ENCODE data around the gene MELK.

MELK gene

DNA sequence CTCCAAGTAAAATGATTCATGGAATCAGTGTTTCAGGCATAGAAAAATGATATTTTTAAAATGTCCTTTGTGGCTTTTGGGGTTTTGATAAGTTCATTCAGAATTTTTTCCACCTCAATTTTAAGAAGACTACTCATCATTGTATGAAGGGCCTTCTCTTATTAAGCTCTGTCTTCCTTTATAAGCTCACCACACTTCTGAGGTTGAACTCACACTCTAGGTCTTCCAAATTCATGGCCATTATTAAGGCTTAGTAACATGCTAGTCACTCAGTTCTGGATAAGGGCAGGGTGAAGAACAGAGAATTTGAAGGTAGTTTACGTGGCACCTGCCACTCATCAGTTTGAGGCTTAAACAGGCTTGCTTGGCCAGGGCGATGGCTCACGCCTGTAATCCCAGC, 4.2 kb downstream of the MELK start:
- H3K27ac ChIP-seq (ENCODE audit: low read depth, low read length) = no peak overlapping the region
- WGBS = 94% methylated on average over 3 of the region's 3 CpGs
- H3K9ac ChIP-seq (ENCODE audit: low read depth, low read length) = no peak overlapping the region
- H3K4me3 ChIP-seq (ENCODE audit: low read length) = no peak overlapping the region
- H3K36me3 ChIP-seq (ENCODE audit: insufficient read depth, low read length) = peaks cover 16% of the 10 kb centered on the region; the same call in 1 of the 2 replicates
- no peaks in the 10 kb centered on the region for H3K9me3 ChIP-seq (ENCODE audit: insufficient read depth, low read depth, low read length)
- peaks cover 9% of the 10 kb centered on the region; the same call in 1 of the 2 replicates for H3K4me1 ChIP-seq (ENCODE audit: insufficient read depth, low read length)
- no peaks in the 10 kb centered on the region for H3K27me3 ChIP-seq (ENCODE audit: insufficient read depth, low read length)

GRCh38 chr9:36584620-36585460, 12.1 kb downstream of the MELK start:
- Histone ChIP-seq H3K36me3 (ENCODE audit: insufficient read depth, low read length) (peaks cover 51% of the 10 kb centered on the region), H3K4me1 (ENCODE audit: insufficient read depth, low read length) (no peaks in the 10 kb centered on the region)
- WGBS = 88% methylated on average over 4 of the region's 7 CpGs

GRCh38 chr9:36590231-36590630, 17.5 kb downstream of the MELK start:
- no peak overlapping the region for H3K9ac ChIP-seq (ENCODE audit: low read depth, low read length)
- no peak overlapping the region for H3K27ac ChIP-seq (ENCODE audit: low read depth, low read length)
- WGBS = 97% methylated on average over 1 of the region's 1 CpG
- H3K36me3 ChIP-seq (ENCODE audit: insufficient read depth, low read length) = peaks cover 76% of the 10 kb centered on the region
- no peaks in the 10 kb centered on the region for H3K27me3 ChIP-seq (ENCODE audit: insufficient read depth, low read length)
- H3K9me3 ChIP-seq (ENCODE audit: insufficient read depth, low read depth, low read length) = no peaks in the 10 kb centered on the region
- no peaks in the 10 kb centered on the region for H3K4me1 ChIP-seq (ENCODE audit: insufficient read depth, low read length)
- no peak overlapping the region for H3K4me3 ChIP-seq (ENCODE audit: low read length)

More at GRCh38 chr9:36584620-36585460, 12.1 kb downstream of the MELK start:
- no peak overlapping the region for H3K4me3 ChIP-seq (ENCODE audit: low read length)
- H3K27me3 ChIP-seq (ENCODE audit: insufficient read depth, low read length) = no peaks in the 10 kb centered on the region
- no peaks in the 10 kb centered on the region for H3K9me3 ChIP-seq (ENCODE audit: insufficient read depth, low read depth, low read length)
- H3K27ac ChIP-seq (ENCODE audit: low read depth, low read length) = no peak overlapping the region; the same call in 1 of the 2 replicates
- no peak overlapping the region for H3K9ac ChIP-seq (ENCODE audit: low read depth, low read length)

- no peaks in the 10 kb centered on the region for H3K4me1 ChIP-seq (ENCODE audit: insufficient read depth, low read length)
- H3K27ac ChIP-seq (ENCODE audit: low read depth, low read length) = no peak overlapping the region
- 97% methylated on average over 4 of the region's 4 CpGs for WGBS
- H3K36me3 ChIP-seq (ENCODE audit: insufficient read depth, low read length) = peaks cover 87% of the 10 kb centered on the region
- H3K4me3 ChIP-seq (ENCODE audit: low read length) = no peak overlapping the region
- H3K9me3 ChIP-seq (ENCODE audit: insufficient read depth, low read depth, low read length) = no peaks in the 10 kb centered on the region
- no peak overlapping the region for H3K9ac ChIP-seq (ENCODE audit: low read depth, low read length)
- H3K27me3 ChIP-seq (ENCODE audit: insufficient read depth, low read length) = no peaks in the 10 kb centered on the region
These were observed 20.3 kb downstream of the MELK start for GRCh38 chr9:36592801-36593583.

GRCh38 chr9:36594213-36594612, 21.5 kb downstream of the MELK start:
- Histone ChIP-seq H3K27me3 (ENCODE audit: insufficient read depth, low read length) (no peaks in the 10 kb centered on the region), H3K9me3 (ENCODE audit: insufficient read depth, low read depth, low read length) (no peaks in the 10 kb centered on the region), H3K36me3 (ENCODE audit: insufficient read depth, low read length) (peaks cover 95% of the 10 kb centered on the region), H3K27ac (ENCODE audit: low read depth, low read length) (no peak overlapping the region), H3K9ac (ENCODE audit: low read depth, low read length) (no peak overlapping the region), H3K4me1 (ENCODE audit: insufficient read depth, low read length) (no peaks in the 10 kb centered on the region), H3K4me3 (ENCODE audit: low read length) (no peak overlapping the region)
- 100% methylated on average over 1 of the region's 3 CpGs for WGBS

- Histone ChIP-seq H3K27me3 (ENCODE audit: insufficient read depth, low read length) (no peaks in the 10 kb centered on the region), H3K9me3 (ENCODE audit: insufficient read depth, low read depth, low read length) (no peaks in the 10 kb centered on the region), H3K4me3 (ENCODE audit: low read length) (no peak overlapping the region), H3K36me3 (ENCODE audit: insufficient read depth, low read length) (peaks cover 92% of the 10 kb centered on the region), H3K27ac (ENCODE audit: low read depth, low read length) (no peak overlapping the region), H3K9ac (ENCODE audit: low read depth, low read length) (no peak overlapping the region), H3K4me1 (ENCODE audit: insufficient read depth, low read length) (no peaks in the 10 kb centered on the region)
- 96% methylated on average over 1 of the region's 2 CpGs for WGBS
These were observed 24.9 kb downstream of the MELK start for GRCh38 chr9:36597412-36598178.

DNA sequence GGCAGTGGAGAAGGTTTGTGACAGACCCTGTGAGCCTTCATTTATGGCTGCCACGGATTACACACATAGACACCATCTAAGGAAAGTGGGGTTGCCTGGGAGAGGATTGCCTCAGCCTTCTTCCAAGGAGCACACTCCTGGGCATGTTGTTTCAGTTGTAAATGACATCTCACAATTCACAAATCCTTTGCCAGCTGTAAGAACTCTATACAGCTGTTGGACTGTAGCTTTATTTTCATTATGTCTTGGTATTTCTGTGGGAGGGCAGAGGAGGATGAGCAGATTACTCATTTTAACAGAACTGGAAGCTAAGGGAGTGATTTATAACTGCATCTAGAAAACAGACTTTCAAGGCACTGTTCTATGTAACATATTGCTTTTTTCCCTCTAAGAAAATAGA, 25.6 kb downstream of the MELK start:
- H3K4me3 ChIP-seq (ENCODE audit: low read length) = no peak overlapping the region
- H3K27me3 ChIP-seq (ENCODE audit: insufficient read depth, low read length) = no peaks in the 10 kb centered on the region
- WGBS = 95% methylated on average over 1 of the region's 1 CpG
- H3K9ac ChIP-seq (ENCODE audit: low read depth, low read length) = no peak overlapping the region
- H3K36me3 ChIP-seq (ENCODE audit: insufficient read depth, low read length) = peaks cover 92% of the 10 kb centered on the region
- H3K27ac ChIP-seq (ENCODE audit: low read depth, low read length) = no peak overlapping the region
- H3K4me1 ChIP-seq (ENCODE audit: insufficient read depth, low read length) = no peaks in the 10 kb centered on the region
- no peaks in the 10 kb centered on the region for H3K9me3 ChIP-seq (ENCODE audit: insufficient read depth, low read depth, low read length)

DNA sequence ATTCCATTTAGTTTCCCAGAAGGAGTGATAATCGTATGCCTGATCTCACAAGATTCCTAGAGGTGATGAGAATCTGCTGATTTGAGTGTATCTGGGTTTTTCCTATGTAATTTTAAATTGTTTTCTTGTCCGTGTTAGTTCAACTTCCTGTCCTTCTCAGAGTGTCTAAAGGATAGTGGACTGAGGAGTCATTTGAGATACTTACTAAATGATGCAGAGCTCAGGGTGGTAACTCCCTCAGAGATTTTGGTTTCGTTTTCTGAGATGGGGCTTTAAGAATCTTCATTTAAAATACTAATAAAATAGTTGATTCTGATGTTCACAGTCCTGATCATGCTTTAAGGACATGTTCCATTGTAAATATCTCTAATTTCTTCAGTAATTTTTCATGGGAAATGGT, 30.3 kb downstream of the MELK start:
- H3K27me3 ChIP-seq (ENCODE audit: insufficient read depth, low read length) = no peaks in the 10 kb centered on the region
- whole genome bisulfite sequencing = 94% methylated on average over 2 of the region's 3 CpGs
- no peak overlapping the region for H3K4me3 ChIP-seq (ENCODE audit: low read length)
- H3K36me3 ChIP-seq (ENCODE audit: insufficient read depth, low read length) = peaks cover 88% of the 10 kb centered on the region
- no peak overlapping the region for H3K9ac ChIP-seq (ENCODE audit: low read depth, low read length)
- no peaks in the 10 kb centered on the region for H3K9me3 ChIP-seq (ENCODE audit: insufficient read depth, low read depth, low read length)
- H3K4me1 ChIP-seq (ENCODE audit: insufficient read depth, low read length) = no peaks in the 10 kb centered on the region
- no peak overlapping the region for H3K27ac ChIP-seq (ENCODE audit: low read depth, low read length)

DNA sequence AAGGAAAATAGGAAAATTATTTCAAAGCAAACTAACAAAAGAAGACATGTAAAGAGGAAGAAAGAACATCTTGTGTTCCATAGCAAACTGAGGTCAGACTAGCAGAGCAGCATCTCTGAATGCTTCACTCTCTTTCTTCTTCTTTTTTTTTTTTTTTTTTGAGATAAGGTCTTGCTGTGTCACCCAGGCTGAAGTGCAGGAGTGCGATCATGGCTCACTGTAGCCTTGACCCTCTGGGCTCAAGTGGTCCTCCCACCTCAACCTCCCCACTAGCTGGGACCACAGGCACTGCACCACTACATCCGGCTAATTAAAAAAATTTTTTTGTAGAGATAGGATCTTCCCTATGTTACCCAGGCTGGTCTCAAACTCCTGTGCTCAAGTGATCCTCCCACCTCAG, 36.6 kb downstream of the MELK start:
- no peaks in the 10 kb centered on the region for H3K27me3 ChIP-seq (ENCODE audit: insufficient read depth, low read length)
- WGBS = 100% methylated on average over 2 of the region's 2 CpGs
- no peaks in the 10 kb centered on the region for H3K9me3 ChIP-seq (ENCODE audit: insufficient read depth, low read depth, low read length)
- no peak overlapping the region for H3K9ac ChIP-seq (ENCODE audit: low read depth, low read length)
- no peak overlapping the region for H3K4me3 ChIP-seq (ENCODE audit: low read length)
- H3K36me3 ChIP-seq (ENCODE audit: insufficient read depth, low read length) = peaks cover 83% of the 10 kb centered on the region
- no peak overlapping the region for H3K27ac ChIP-seq (ENCODE audit: low read depth, low read length)
- H3K4me1 ChIP-seq (ENCODE audit: insufficient read depth, low read length) = no peaks in the 10 kb centered on the region

DNA sequence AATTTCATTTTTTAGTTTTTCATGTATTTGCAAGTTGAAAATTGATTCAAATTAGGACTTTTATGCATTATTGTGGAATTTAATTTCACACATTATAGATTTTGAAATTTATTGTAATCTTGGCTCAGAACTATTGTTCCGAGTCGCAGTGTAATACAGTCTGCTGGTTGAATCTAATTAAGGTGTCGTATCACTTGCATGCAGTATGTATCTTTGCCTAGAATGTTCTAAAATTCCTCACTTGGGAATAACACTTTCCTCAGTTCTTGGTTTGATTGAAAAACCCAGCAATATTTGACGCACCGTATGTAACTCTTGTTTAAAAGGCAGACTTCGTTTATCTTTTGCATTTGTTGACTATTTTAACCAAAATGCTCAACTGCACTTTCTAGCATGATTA, 49.4 kb downstream of the MELK start:
- WGBS = 98% methylated on average over 6 of the region's 6 CpGs
- Histone ChIP-seq H3K27ac (ENCODE audit: low read depth, low read length) (no peak overlapping the region), H3K36me3 (ENCODE audit: insufficient read depth, low read length) (peaks cover 31% of the 10 kb centered on the region), H3K9ac (ENCODE audit: low read depth, low read length) (no peak overlapping the region), H3K9me3 (ENCODE audit: insufficient read depth, low read depth, low read length) (no peaks in the 10 kb centered on the region), H3K4me3 (ENCODE audit: low read length) (no peak overlapping the region), H3K4me1 (ENCODE audit: insufficient read depth, low read length) (no peaks in the 10 kb centered on the region; the same call in 1 of the 2 replicates), H3K27me3 (ENCODE audit: insufficient read depth, low read length) (no peaks in the 10 kb centered on the region)

GRCh38 chr9:36623280-36623679, 50.6 kb downstream of the MELK start:
- H3K27me3 ChIP-seq (ENCODE audit: insufficient read depth, low read length) = no peaks in the 10 kb centered on the region
- 94% methylated on average over 3 of the region's 3 CpGs for WGBS
- H3K4me3 ChIP-seq (ENCODE audit: low read length) = no peak overlapping the region
- H3K27ac ChIP-seq (ENCODE audit: low read depth, low read length) = no peak overlapping the region
- no peaks in the 10 kb centered on the region for H3K9me3 ChIP-seq (ENCODE audit: insufficient read depth, low read depth, low read length)
- no peak overlapping the region for H3K9ac ChIP-seq (ENCODE audit: low read depth, low read length)
- H3K36me3 ChIP-seq (ENCODE audit: insufficient read depth, low read length) = peaks cover 26% of the 10 kb centered on the region
- H3K4me1 ChIP-seq (ENCODE audit: insufficient read depth, low read length) = no peaks in the 10 kb centered on the region; the same call in 1 of the 2 replicates

Measured in HUES64 (cell line).